GM12878 (cell line): ENCODE measurements around the gene SFR1. TPM values are rescaled to one million over a fixed set of nuclear protein-coding genes. Genes with fewer than 3 reads are reported as not detected.

Experiments
- BMI1 ChIP-seq: fragments of 450-650 bp; IDR thresholded peaks from 2 replicates; pipeline ENCODE4 v1.6.1; 2016; ENCODE audit warnings: mild to moderate bottlenecking, moderate library complexity, borderline replicate concordance
- EED ChIP-seq: sonication (generic); IDR thresholded peaks from 2 replicates; pipeline ENCODE4 v1.6.1; 2016; ENCODE audit warnings: antibody characterized with exemption, low read depth
- EP300 ChIP-seq, 2 experiments: fragments of 150-350 bp in 1 of 2; IDR thresholded peaks; 2 replicates each; pipeline ENCODE4 v1.6.1; 2011 to 2012; ENCODE audit warnings: low read depth in 2 of 2, low read length in 2 of 2, borderline replicate concordance in 1 of 2, improper control_type of control experiment in 1 of 2, inconsistent platforms in 1 of 2; ENCODE audit not compliant: control insufficient read depth in 1 of 2
- FOXM1 ChIP-seq: IDR thresholded peaks from 2 replicates; pipeline ENCODE4 v1.6.1; 2012; ENCODE audit warnings: low read depth, mild to moderate bottlenecking, inconsistent platforms, low read length, moderate library complexity
- HSF1 ChIP-seq: fragments of 150-350 bp; IDR thresholded peaks from 2 replicates; pipeline ENCODE4 v1.6.1; 2014; ENCODE audit warnings: mild to moderate bottlenecking, low read depth, low read length
- IKZF1 ChIP-seq: fragments of 450-650 bp; conservative IDR thresholded peaks from 2 replicates; pipeline ENCODE4 v1.6.1; 2017; ENCODE audit warnings: antibody characterized with exemption, mild to moderate bottlenecking
- KLF5 ChIP-seq: fragments of 450-650 bp; IDR thresholded peaks from 2 replicates; pipeline ENCODE4 v1.6.1; 2014; ENCODE audit warnings: mild to moderate bottlenecking; ENCODE audit not compliant: partially characterized antibody
- LARP7 ChIP-seq: fragments of 450-650 bp; IDR thresholded peaks from 2 replicates; pipeline ENCODE4 v1.6.1; 2017; ENCODE audit warnings: mild to moderate bottlenecking
- MLLT1 ChIP-seq: fragments of 450-650 bp; IDR thresholded peaks from 2 replicates; pipeline ENCODE4 v1.6.1; 2016; ENCODE audit warnings: mild to moderate bottlenecking
- MTA2 ChIP-seq: fragments of 450-650 bp; IDR thresholded peaks from 2 replicates; pipeline ENCODE4 v1.6.1; 2016; ENCODE audit warnings: low read depth, mild to moderate bottlenecking, moderate library complexity
- NKRF ChIP-seq: fragments of 450-650 bp; conservative IDR thresholded peaks from 2 replicates; pipeline ENCODE4 v1.6.1; 2017; ENCODE audit warnings: mild to moderate bottlenecking, moderate library complexity
- RAD51 ChIP-seq: fragments of 450-650 bp; IDR thresholded peaks from 2 replicates; pipeline ENCODE4 v1.6.1; 2016; ENCODE audit warnings: moderate library complexity, mild to moderate bottlenecking, inconsistent platforms
- SKIL ChIP-seq: fragments of 450-650 bp; IDR thresholded peaks from 2 replicates; pipeline ENCODE4 v1.6.1; 2017; ENCODE audit warnings: mild to moderate bottlenecking, low read depth, inconsistent platforms; ENCODE audit not compliant: poor library complexity, severe bottlenecking
- YY1 ChIP-seq: IDR thresholded peaks from 2 replicates; pipeline ENCODE4 v1.6.1; 2011; ENCODE audit warnings: low read depth, mild to moderate bottlenecking, low read length
- ZNF24 ChIP-seq: fragments of 450-650 bp; IDR thresholded peaks from 2 replicates; pipeline ENCODE4 v1.6.1; 2017; ENCODE audit warnings: antibody characterized with exemption, mild to moderate bottlenecking
- ZNF687 ChIP-seq: fragments of 450-650 bp; IDR thresholded peaks from 2 replicates; pipeline ENCODE4 v1.6.1; 2017; ENCODE audit warnings: mild to moderate bottlenecking, moderate library complexity
- polyA plus RNA-seq, 11 experiments: library from polyadenylated mRNA; depleted of rRNA in 4 of 11; unstranded in 6 of 11; stranded (reverse) in 5 of 11; fragments of >200 nt; fragmentation: Nextera tagmentation in 4 of 11; fragmentation: Illumina TruSeq in 1 of 11; extraction: Ambion mirVana in 4 of 11; extraction: Trizol in 1 of 11; gene quantifications; 1 replicate in 1 of 11; 2 replicates in 10 of 11; pipeline versions ENCODE4 v1.2.1 to v1.2.3, GENCODE V29; 2011 to 2016; ENCODE audit warnings: inconsistent platforms in 2 of 11, missing spikeins in 2 of 11, low read depth in 1 of 11
- total RNA-seq, 4 experiments: library from RNA; depleted of rRNA in 3 of 4; stranded (reverse); fragments of >200 nt in 3 of 4; fragmentation: Illumina TruSeq in 1 of 4; extraction: Trizol in 1 of 4; gene quantifications; 2 replicates each; pipeline versions ENCODE4 v1.2.1 to v1.2.3, GENCODE V29; 2013 to 2021

The SFR1 gene
- total and polyA plus RNA-seq, 10 of the 15 experiments (the other 5 are each of a cell fraction or from before 2014, with no cell fraction given): 6.9 to 31.5 (median 14.9) TPM

GRCh38 chr10:104120903-104121484, 977 bp upstream of the SFR1 start (continued):
- TF ChIP-seq SKIL (peak; percentile 70), FOXM1 (0 out of 2 replicates have a peak, but pooled peaks have one; percentile 43), EED (0 out of 2 replicates have a peak, but pooled peaks have one; percentile 7), BMI1 (peak; percentile 91), NKRF (peak; percentile 55), RAD51 (peak; percentile 88), HSF1 (no peak), KLF5 (peak; percentile 41), MLLT1 (peak; percentile 63), MTA2 (peak; percentile 50), ZNF24 (0 out of 2 replicates have a peak, but pooled peaks have one; percentile 5), ZNF687 (0 out of 2 replicates have a peak, but pooled peaks have one; percentile 47), IKZF1 (no peak), YY1 (peak; percentile 73), LARP7 (no peak; the same call in 1 of the 2 replicates), EP300 (IDR thresholded peaks at IDR 0.05; ENCODE audit: borderline replicate concordance in 1 of 2, control insufficient read depth in 1 of 2, low read depth in 2 of 2, low read length in 2 of 2) (no peak)
